ENCODE data around the gene CNTNAP2.
"Not testable (repeated sequence)": the region's sequence is repeated elsewhere in the genome, so short reads cannot be mapped to it uniquely, and the experiment has no call there.

The CNTNAP2 gene

DNA sequence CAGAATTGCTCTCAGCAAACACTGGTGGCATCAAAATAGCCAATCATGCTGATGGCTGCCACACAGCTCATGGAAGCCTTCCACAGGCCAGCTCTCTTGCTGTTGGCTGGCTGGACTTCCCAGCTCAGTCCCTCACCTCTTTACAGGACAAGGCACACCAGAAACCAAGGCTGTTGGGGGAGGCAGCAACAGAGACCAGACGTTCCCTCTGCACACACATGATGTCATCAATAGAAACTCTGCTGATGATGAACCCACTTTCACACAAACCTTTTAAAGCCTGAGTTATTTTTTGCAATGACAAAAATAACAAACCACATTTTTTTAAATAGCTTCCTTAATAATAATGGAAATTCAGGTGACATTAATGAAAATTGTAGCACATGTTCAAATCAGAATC, 2173.0 kb downstream of the CNTNAP2 start:
- Histone ChIP-seq H3K4me1 (ENCODE audit: control insufficient read depth, low read depth, low read length) (no peaks in the 10 kb centered on the region), H2BK15ac (replicated peaks; ENCODE audit: low read depth) (no peak overlapping the region), H3K27me3 (ENCODE audit: insufficient read depth, low read length, poor library complexity) (no peaks in the 10 kb centered on the region), H3K18ac (ENCODE audit: low read length) (peak overlapping the region; percentile 7), H2BK120ac (ENCODE audit: low read depth, low read length) (no peak overlapping the region), H3K27ac (ENCODE audit: low read depth, low read length) (no peak overlapping the region), H3K36me3 (ENCODE audit: control insufficient read depth, insufficient read depth, low read length) (no peaks in the 10 kb centered on the region), H4K5ac (ENCODE audit: low read length) (no peak overlapping the region), H2AK5ac (ENCODE audit: low read length) (no peak overlapping the region), H3K9ac (ENCODE audit: low read length) (no peak overlapping the region), H3K4ac (ENCODE audit: low read depth, low read length) (no peak overlapping the region), H4K8ac (ENCODE audit: low read depth, low read length) (no peak overlapping the region), H3K79me1 (ENCODE audit: low read length) (no peaks in the 10 kb centered on the region), H3K56ac (ENCODE audit: low read length) (peak overlapping the region; percentile 22), H3K4me3 (ENCODE audit: low read length) (no peak overlapping the region), H3K4me2 (ENCODE audit: low read length) (no peak overlapping the region), H2BK5ac (ENCODE audit: low read length) (no peak overlapping the region), H3K79me2 (ENCODE audit: control insufficient read depth, insufficient read depth, low read length) (no peaks in the 10 kb centered on the region), H3K23ac (ENCODE audit: low read length) (peak overlapping the region; percentile 92)
- no CpG with 5 or more reads among the region's 1 CpG for WGBS (ENCODE audit: extremely low coverage, insufficient coverage, low lambda C conversion rate)
- DNase-seq: no peak

DNA sequence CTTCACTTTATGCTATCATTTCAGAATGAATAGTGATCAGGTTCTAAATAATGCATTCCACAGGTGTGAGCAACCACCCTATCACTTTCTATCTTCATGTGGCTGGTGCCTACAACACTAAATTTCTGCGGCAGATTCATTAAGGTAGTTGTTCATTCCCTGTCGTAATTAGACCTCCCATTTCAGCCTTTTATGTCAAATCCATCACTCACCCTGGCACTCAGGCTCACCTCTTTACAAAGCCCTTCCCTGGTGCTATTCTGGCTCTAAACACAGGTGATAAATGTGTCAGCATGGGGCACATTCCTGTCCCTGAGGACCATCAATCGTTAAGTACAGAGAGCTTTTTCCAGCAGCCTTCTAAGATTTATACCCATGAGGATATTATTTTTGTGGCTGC, 2173.9 kb downstream of the CNTNAP2 start:
- H3K79me2 ChIP-seq (ENCODE audit: control insufficient read depth, insufficient read depth, low read length): no peaks in the 10 kb centered on the region
- no peak overlapping the region for H3K23ac ChIP-seq (ENCODE audit: low read length)
- H3K56ac ChIP-seq (ENCODE audit: low read length): no peak overlapping the region
- no peak overlapping the region for H3K27ac ChIP-seq (ENCODE audit: low read depth, low read length)
- WGBS (ENCODE audit: extremely low coverage, insufficient coverage, low lambda C conversion rate): no CpG with 5 or more reads among the region's 3 CpGs
- H3K4ac ChIP-seq (ENCODE audit: low read depth, low read length): no peak overlapping the region
- no peaks in the 10 kb centered on the region for H3K79me1 ChIP-seq (ENCODE audit: low read length)
- H3K9ac ChIP-seq (ENCODE audit: low read length): no peak overlapping the region
- H4K8ac ChIP-seq (ENCODE audit: low read depth, low read length): no peak overlapping the region
- no peaks in the 10 kb centered on the region for H3K4me1 ChIP-seq (ENCODE audit: control insufficient read depth, low read depth, low read length)
- no peak overlapping the region for H3K18ac ChIP-seq (ENCODE audit: low read length)
- H2AK5ac ChIP-seq (ENCODE audit: low read length): no peak overlapping the region
- no peak overlapping the region for H2BK15ac ChIP-seq (replicated peaks; ENCODE audit: low read depth)
- H4K5ac ChIP-seq (ENCODE audit: low read length): no peak overlapping the region
- no peaks in the 10 kb centered on the region for H3K36me3 ChIP-seq (ENCODE audit: control insufficient read depth, insufficient read depth, low read length)
- peak; percentile 63 for DNase-seq
- H3K4me3 ChIP-seq (ENCODE audit: low read length): no peak overlapping the region
- no peaks in the 10 kb centered on the region for H3K27me3 ChIP-seq (ENCODE audit: insufficient read depth, low read length, poor library complexity)
- no peak overlapping the region for H2BK5ac ChIP-seq (ENCODE audit: low read length)
- no peak overlapping the region for H3K4me2 ChIP-seq (ENCODE audit: low read length)
- H2BK120ac ChIP-seq (ENCODE audit: low read depth, low read length): no peak overlapping the region

DNA sequence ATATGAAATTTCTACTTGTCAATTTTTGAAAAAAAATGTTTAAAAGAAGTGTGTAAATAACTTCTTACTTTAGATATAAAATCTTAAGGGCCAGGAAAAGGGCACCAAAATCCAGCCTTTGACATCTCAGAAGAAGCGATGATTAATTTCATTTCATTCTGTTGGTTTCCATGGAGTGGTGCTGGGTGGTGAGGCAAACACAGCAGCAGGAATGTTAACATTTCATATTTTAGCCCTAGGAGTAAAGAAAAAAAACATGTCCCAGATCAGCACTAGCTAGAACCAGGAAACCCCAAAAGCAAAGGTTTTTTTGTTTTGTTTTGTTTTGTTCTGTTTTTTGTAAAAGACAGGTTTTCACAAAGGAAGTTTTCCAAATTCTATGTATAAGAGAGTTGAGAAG, 2175.2 kb downstream of the CNTNAP2 start:
- no peak overlapping the region for H3K27ac ChIP-seq (ENCODE audit: low read depth, low read length)

GRCh38 chr7:148296994-148297644, 2180.5 kb downstream of the CNTNAP2 start:
- Histone ChIP-seq H3K4me1 (ENCODE audit: control insufficient read depth, low read depth, low read length) (peaks cover 2% of the 10 kb centered on the region), H2BK5ac (ENCODE audit: low read length) (no peak overlapping the region), H4K5ac (ENCODE audit: low read length) (no peak overlapping the region), H3K36me3 (ENCODE audit: control insufficient read depth, insufficient read depth, low read length) (no peaks in the 10 kb centered on the region), H3K18ac (ENCODE audit: low read length) (no peak overlapping the region), H3K4ac (ENCODE audit: low read depth, low read length) (no peak overlapping the region), H3K27me3 (ENCODE audit: insufficient read depth, low read length, poor library complexity) (no peaks in the 10 kb centered on the region), H3K9ac (ENCODE audit: low read length) (no peak overlapping the region), H3K27ac (ENCODE audit: low read depth, low read length) (no peak overlapping the region), H2BK120ac (ENCODE audit: low read depth, low read length) (no peak overlapping the region), H3K56ac (ENCODE audit: low read length) (no peak overlapping the region), H3K79me2 (ENCODE audit: control insufficient read depth, insufficient read depth, low read length) (no peaks in the 10 kb centered on the region), H3K4me2 (ENCODE audit: low read length) (no peak overlapping the region), H3K79me1 (ENCODE audit: low read length) (no peaks in the 10 kb centered on the region), H2AK5ac (ENCODE audit: low read length) (no peak overlapping the region), H2BK15ac (replicated peaks; ENCODE audit: low read depth) (no peak overlapping the region), H3K23ac (ENCODE audit: low read length) (no peak overlapping the region), H3K4me3 (ENCODE audit: low read length) (no peak overlapping the region), H4K8ac (ENCODE audit: low read depth, low read length) (no peak overlapping the region)
- peak; percentile 47 for DNase-seq
- WGBS (ENCODE audit: extremely low coverage, insufficient coverage, low lambda C conversion rate): no CpG with 5 or more reads among the region's 2 CpGs

More for the DNA sequence above, 2175.2 kb downstream of the CNTNAP2 start:
- Histone ChIP-seq H2BK120ac (ENCODE audit: low read depth, low read length) (no peak overlapping the region), H2BK5ac (ENCODE audit: low read length) (no peak overlapping the region), H3K56ac (ENCODE audit: low read length) (no peak overlapping the region), H3K4me1 (ENCODE audit: control insufficient read depth, low read depth, low read length) (no peaks in the 10 kb centered on the region), H3K4me3 (ENCODE audit: low read length) (no peak overlapping the region), H3K4me2 (ENCODE audit: low read length) (no peak overlapping the region), H3K18ac (ENCODE audit: low read length) (no peak overlapping the region), H2BK15ac (replicated peaks; ENCODE audit: low read depth) (no peak overlapping the region), H3K79me1 (ENCODE audit: low read length) (no peaks in the 10 kb centered on the region), H3K9ac (ENCODE audit: low read length) (no peak overlapping the region), H3K27me3 (ENCODE audit: insufficient read depth, low read length, poor library complexity) (no peaks in the 10 kb centered on the region), H3K4ac (ENCODE audit: low read depth, low read length) (no peak overlapping the region), H4K8ac (ENCODE audit: low read depth, low read length) (no peak overlapping the region), H3K36me3 (ENCODE audit: control insufficient read depth, insufficient read depth, low read length) (no peaks in the 10 kb centered on the region), H3K23ac (ENCODE audit: low read length) (no peak overlapping the region), H2AK5ac (ENCODE audit: low read length) (no peak overlapping the region), H4K5ac (ENCODE audit: low read length) (no peak overlapping the region), H3K79me2 (ENCODE audit: control insufficient read depth, insufficient read depth, low read length) (no peaks in the 10 kb centered on the region)
- no CpG with 5 or more reads among the region's 1 CpG for WGBS (ENCODE audit: extremely low coverage, insufficient coverage, low lambda C conversion rate)
- no peak for DNase-seq

GRCh38 chr7:148298768-148299167, 2182.2 kb downstream of the CNTNAP2 start:
- H3K18ac ChIP-seq (ENCODE audit: low read length); H3K9ac ChIP-seq (ENCODE audit: low read length); H3K4me1 ChIP-seq (ENCODE audit: control insufficient read depth, low read depth, low read length); H3K27ac ChIP-seq (ENCODE audit: low read depth, low read length); H4K8ac ChIP-seq (ENCODE audit: low read depth, low read length); H3K27me3 ChIP-seq (ENCODE audit: insufficient read depth, low read length, poor library complexity); H3K79me1 ChIP-seq (ENCODE audit: low read length); H3K4me2 ChIP-seq (ENCODE audit: low read length); H3K4me3 ChIP-seq (ENCODE audit: low read length); H2BK15ac ChIP-seq (replicated peaks; ENCODE audit: low read depth); H3K56ac ChIP-seq (ENCODE audit: low read length); DNase-seq; H3K23ac ChIP-seq (ENCODE audit: low read length); H4K5ac ChIP-seq (ENCODE audit: low read length); H2BK120ac ChIP-seq (ENCODE audit: low read depth, low read length); H2AK5ac ChIP-seq (ENCODE audit: low read length); H3K4ac ChIP-seq (ENCODE audit: low read depth, low read length); H2BK5ac ChIP-seq (ENCODE audit: low read length); H3K36me3 ChIP-seq (ENCODE audit: control insufficient read depth, insufficient read depth, low read length); H3K79me2 ChIP-seq (ENCODE audit: control insufficient read depth, insufficient read depth, low read length): not testable (repeated sequence)
- WGBS (ENCODE audit: extremely low coverage, insufficient coverage, low lambda C conversion rate): no CpG with 5 or more reads among the region's 7 CpGs
